Measurements from ENCODE around the gene RNF130.

GRCh38 chr5:180100621-180101450, 29.3 kb upstream of the RNF130 start:
- TF ChIP-seq, protein P1, sequence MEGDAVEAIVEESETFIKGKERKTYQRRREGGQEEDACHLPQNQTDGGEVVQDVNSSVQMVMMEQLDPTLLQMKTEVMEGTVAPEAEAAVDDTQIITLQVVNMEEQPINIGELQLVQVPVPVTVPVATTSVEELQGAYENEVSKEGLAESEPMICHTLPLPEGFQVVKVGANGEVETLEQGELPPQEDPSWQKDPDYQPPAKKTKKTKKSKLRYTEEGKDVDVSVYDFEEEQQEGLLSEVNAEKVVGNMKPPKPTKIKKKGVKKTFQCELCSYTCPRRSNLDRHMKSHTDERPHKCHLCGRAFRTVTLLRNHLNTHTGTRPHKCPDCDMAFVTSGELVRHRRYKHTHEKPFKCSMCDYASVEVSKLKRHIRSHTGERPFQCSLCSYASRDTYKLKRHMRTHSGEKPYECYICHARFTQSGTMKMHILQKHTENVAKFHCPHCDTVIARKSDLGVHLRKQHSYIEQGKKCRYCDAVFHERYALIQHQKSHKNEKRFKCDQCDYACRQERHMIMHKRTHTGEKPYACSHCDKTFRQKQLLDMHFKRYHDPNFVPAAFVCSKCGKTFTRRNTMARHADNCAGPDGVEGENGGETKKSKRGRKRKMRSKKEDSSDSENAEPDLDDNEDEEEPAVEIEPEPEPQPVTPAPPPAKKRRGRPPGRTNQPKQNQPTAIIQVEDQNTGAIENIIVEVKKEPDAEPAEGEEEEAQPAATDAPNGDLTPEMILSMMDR (IDR thresholded peaks at IDR 0.05; ENCODE audit: poor library complexity, severe bottlenecking): no peak
- TF ChIP-seq TAF1 (IDR thresholded peaks at IDR 0.05; ENCODE audit: low read depth): no peak
- no peak for TF ChIP-seq POLR2AphosphoS5 (IDR thresholded peaks at IDR 0.05)
- no peak for TF ChIP-seq MXI1 (conservative IDR thresholded peaks at IDR 0.05; ENCODE audit: poor library complexity, severe bottlenecking)

Data from neural cell (in vitro differentiated cells).